Cardiac septum (tissue), 1 donor: ENCODE results near the gene GRID2. TPM values are rescaled to one million over a fixed set of nuclear protein-coding genes. Genes with fewer than 3 reads are reported as not detected.
"Not testable (repeated sequence)": the region's sequence is repeated elsewhere in the genome, so short reads cannot be mapped to it uniquely, and the experiment has no call there.

ENCODE experiments used
- DNase-seq: peaks from one replicate; pipeline ENCODE4 v3.0.0-alpha.2; 2020; ENCODE audit warnings: low spot score
- intact Hi-C: fragments of 100-400 bp; cut with DNase I; formaldehyde crosslinking; loops from one replicate; pipeline ENCODE4 v1.14.0; 2022
- total RNA-seq: library from RNA; stranded (reverse); fragmentation: NEBNext Ultra II Directional; extraction: Animal tissue kit (Norgen Biotek cat#: 25700); gene quantifications from one replicate; pipeline ENCODE4 v1.2.1, GENCODE V29; 2021
- donor health status: DM: no; HTN: no; CAD: no.

The GRID2 gene
- total RNA-seq, 1 donor from 2014 or later = 0.24 TPM

DNA sequence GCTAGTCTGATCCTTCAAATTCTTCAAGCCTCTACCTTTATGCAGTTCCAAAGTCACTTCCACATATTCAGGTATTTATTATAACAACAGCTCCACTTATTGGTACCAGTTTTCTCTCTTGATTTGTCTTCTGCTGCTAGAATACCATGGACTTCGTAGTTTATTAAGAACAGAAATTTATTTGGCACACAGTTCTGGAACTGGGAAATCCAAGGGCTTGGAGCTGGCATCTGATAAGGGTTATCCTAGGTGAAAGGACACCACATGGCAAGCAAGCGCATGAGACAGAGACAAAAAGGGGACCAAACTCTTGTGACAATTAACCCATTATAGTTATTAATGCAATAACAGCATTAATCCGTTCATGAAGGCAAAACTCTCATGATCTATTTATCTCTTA is 924.3 kb downstream of the GRID2 start:
- no peak for DNase-seq
- intact Hi-C loops = no loop called here

DNA sequence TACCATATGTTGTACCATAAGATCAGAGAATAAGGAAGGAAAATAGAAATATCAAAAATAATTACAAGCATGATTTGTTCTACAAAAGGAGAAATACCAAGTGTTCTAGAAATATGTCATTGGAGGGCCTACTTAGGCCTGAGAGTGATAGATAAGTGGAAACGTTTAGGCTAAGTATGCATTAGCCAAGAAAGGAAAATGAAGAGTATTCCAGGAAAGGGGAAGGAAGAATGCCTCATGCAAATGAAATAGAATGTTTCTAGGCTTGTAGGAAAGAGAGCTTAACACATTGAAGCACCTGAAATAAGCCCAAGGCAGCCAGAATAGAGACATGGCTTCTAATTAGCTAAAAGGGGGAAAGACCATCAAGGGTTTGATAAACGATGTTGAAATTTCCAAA is 929.1 kb downstream of the GRID2 start:
- DNase-seq = no peak
- intact Hi-C loops = no loop called here

- intact Hi-C loops = no loop called here
- no peak for DNase-seq
Measured at GRCh38 chr4:93237521-93237920, 933.8 kb downstream of the GRID2 start.

DNA sequence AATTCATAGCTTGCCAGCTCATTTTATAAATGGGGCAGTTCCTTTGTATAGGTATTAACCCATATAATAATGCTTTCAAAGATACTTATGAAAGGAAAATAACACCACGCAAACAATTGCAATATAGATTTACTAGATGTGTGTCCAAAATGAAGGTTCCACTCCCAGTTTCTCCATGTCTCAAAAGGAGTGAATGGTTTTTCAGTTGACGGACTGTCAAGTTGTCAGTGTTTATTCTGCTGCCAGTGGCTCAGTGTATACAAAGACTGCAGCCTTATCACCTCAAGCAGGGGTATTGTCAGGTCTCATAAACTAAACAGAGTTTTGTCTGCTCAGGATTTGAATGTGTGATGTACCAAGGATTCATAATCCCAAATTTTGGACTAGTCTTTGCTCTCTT is 939.5 kb downstream of the GRID2 start:
- intact Hi-C loops = no loop called here
- DNase-seq = no peak

GRCh38 chr4:93261207-93261606 is 957.4 kb downstream of the GRID2 start:
- DNase-seq = no peak
- intact Hi-C loops = no loop called here

- intact Hi-C loops = no loop called here
- no peak for DNase-seq
Measured at GRCh38 chr4:93263166-93263565, 959.4 kb downstream of the GRID2 start.

GRCh38 chr4:93267747-93268146 is 964.0 kb downstream of the GRID2 start:
- intact Hi-C loops = no loop called here
- no peak for DNase-seq

- no peak for DNase-seq
- intact Hi-C loops = no loop called here
Measured at GRCh38 chr4:93285346-93285745, 981.6 kb downstream of the GRID2 start.

- DNase-seq = no peak
- intact Hi-C loops = no loop called here
Measured at GRCh38 chr4:93289241-93289640, 985.5 kb downstream of the GRID2 start.

GRCh38 chr4:93289831-93290230 is 986.1 kb downstream of the GRID2 start:
- intact Hi-C loops = no loop called here

GRCh38 chr4:93299118-93299517 is 995.4 kb downstream of the GRID2 start:
- no peak for DNase-seq
- intact Hi-C loops = no loop called here

More at GRCh38 chr4:93289831-93290230, 986.1 kb downstream of the GRID2 start:
- no peak for DNase-seq

- DNase-seq, intact Hi-C loops: not testable (repeated sequence)
Measured at GRCh38 chr4:93300780-93301555, 997.2 kb downstream of the GRID2 start.

DNA sequence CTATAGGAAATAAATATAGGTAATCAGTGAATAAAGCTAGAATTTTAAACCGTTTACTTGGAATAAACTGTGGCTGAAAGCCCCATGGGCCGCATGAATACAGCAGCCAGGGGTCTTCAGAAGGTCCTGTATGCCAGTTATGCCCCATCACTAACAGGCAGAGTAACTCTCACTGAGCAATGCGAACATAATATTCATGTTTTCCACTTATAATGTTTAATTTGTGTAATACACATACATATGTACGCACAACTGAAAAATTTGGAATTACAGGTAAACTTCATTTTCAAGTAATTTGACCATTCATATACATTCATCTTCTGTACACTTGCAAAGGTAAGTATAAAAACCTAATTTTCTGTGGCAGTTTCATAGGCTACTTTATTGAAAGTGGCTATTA is 998.5 kb downstream of the GRID2 start:
- intact Hi-C loops = no loop called here
- no peak for DNase-seq

DNA sequence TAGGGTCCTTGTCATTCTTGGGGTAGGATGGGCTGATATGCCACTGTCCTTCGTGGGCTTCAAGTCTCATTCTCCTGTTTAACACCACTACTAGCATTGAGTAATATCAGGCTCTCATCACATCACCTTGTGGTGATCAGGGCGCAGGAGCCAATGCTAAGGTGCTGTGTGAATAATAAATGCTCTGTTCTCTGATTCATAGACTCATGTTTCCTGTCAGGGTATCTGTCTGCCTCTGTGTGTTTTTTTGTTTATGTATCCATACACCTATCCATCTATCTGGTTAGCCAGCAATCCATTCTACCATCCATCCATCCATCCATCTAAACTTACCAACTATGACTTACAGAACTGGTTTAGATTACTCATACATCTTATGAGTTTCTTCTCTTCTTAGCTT is 999.7 kb downstream of the GRID2 start:
- no peak for DNase-seq

DNA sequence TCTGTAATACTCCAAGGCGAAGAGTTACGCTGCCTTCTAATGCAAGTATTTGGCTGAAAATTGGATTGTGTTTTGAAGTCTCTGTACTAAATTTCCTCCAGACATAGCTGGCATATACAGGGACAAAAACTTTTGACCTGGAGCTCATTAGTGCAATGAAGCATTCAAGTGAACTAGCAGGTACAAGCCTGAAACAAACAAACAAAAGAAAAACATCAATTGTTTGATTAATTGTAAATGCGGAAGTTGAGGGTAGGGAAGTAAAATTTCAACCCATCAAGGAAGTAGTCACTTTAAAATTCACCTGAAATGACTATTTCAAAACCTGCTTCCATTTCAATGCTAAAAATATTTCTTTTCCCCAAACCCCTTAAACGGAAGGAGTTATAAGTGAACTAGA is 1008.5 kb downstream of the GRID2 start:
- DNase-seq = no peak
- intact Hi-C loops = no loop called here

More for the DNA sequence above, 999.7 kb downstream of the GRID2 start:
- intact Hi-C loops = no loop called here

GRCh38 chr4:93313197-93313596 is 1009.4 kb downstream of the GRID2 start:
- no peak for DNase-seq
- intact Hi-C loops = no loop called here

DNA sequence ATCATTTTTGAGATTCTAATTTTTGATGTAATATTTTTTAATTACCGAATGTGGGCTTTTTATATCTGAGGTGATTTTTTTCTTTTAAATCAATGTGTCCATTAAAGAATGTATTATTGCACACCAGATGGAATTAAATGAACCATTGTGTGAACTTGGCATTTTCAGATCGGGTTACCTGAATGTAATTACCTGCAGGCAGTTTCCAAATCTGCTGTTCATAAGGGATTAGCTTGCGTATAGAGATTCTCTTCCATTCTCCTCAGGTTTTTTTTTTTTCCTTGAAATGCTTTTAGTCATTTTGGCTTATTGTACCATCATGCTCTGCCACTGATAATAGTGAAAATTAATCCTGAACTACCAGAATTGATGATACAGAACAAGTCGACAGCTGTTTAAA is 1013.3 kb downstream of the GRID2 start:
- DNase-seq = no peak
- intact Hi-C loops = no loop called here

GRCh38 chr4:93317561-93317960 is 1013.8 kb downstream of the GRID2 start:
- intact Hi-C loops = no loop called here
- DNase-seq = no peak

DNA sequence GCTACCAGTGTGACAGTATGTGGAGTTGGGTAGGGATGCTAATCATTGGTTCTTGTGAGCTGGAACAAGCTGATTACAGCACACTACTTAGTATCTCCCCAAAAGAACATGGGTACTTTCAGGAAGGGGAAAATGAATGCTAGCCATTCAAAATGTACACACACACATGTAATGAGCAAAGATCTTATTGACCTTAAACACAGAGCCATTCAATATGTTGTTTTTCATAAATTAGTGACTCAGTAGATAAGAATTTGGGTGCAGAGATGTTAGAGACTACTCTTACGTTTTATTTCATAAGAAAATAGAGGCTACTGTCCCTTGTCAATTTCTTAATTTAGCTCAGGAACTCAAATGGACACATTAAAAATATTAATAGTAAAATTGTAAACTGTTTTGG is 1015.3 kb downstream of the GRID2 start:
- intact Hi-C loops = loop anchor here (1.0 kb wide), 1 partner anchor 8 kb away; no protein-coding TSS in a partner anchor
- DNase-seq = no peak

DNA sequence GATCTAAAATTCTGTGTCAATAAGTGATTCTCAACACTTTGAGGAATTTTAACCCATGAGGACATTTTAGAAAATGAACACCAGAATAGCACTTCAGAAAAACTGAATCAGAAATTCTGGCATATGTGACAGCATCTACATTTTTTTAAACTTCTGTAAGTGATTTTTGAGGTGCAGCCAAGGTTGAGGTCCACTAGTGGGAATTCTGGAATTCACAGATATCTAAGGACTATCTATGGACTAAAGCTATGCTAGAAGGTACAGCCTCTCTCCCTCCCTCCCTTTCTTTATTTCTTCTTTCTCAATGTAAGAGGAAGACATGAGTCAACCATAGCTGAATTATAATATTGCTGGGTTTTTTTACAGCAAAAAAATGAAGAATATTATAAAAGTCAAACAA is 1016.6 kb downstream of the GRID2 start:
- DNase-seq = no peak
- intact Hi-C loops = no loop called here

- no peak for DNase-seq
- intact Hi-C loops = no loop called here
Measured at GRCh38 chr4:93327346-93327745, 1023.6 kb downstream of the GRID2 start.

- no peak for DNase-seq
- intact Hi-C loops = no loop called here
Measured at GRCh38 chr4:93334003-93334402, 1030.2 kb downstream of the GRID2 start.
